GM13976 (cell line): Measurements from ENCODE around the gene HARS1.
"Not testable (repeated sequence)": the region's sequence is repeated elsewhere in the genome, so short reads cannot be mapped to it uniquely, and the experiment has no call there.

Source experiments
- DNase-seq: peaks from one replicate; pipeline ENCODE4 v3.0.0; 2012; ENCODE audit warnings: low spot score
- CTCF ChIP-seq: IDR thresholded peaks from 2 replicates; pipeline ENCODE4 v1.5.1; 2012; ENCODE audit warnings: borderline replicate concordance, mild to moderate bottlenecking; ENCODE audit not compliant: insufficient read depth; ENCODE audit errors: extremely low read depth, missing control alignments, control extremely low read depth
- in situ Hi-C: fragments of 300-500 bp; cut with MboI; formaldehyde crosslinking; loops from one replicate; pipeline ENCODE4 v1.12.0; 2022; ENCODE audit warnings: low sequenced_read_pairs, mixed read lengths, inconsistent platforms; ENCODE audit not compliant: unreplicated experiment

The HARS1 gene

GRCh38 chr5:140631831-140632365, 59.3 kb downstream of the HARS1 start:
- in situ Hi-C loops: loop anchor here (5.0 kb wide), 1 partner anchor 265 kb away; no protein-coding TSS in a partner anchor
- no peak for TF ChIP-seq CTCF
- peak; percentile 48 for DNase-seq

- no peak for TF ChIP-seq CTCF
- in situ Hi-C loops: loop anchor here (5.0 kb wide), 1 partner anchor 264 kb away; no protein-coding TSS in a partner anchor
- DNase-seq: no peak
Observed at GRCh38 chr5:140631036-140631417, 60.1 kb downstream of the HARS1 start.

GRCh38 chr5:140630292-140631035, 60.7 kb downstream of the HARS1 start:
- in situ Hi-C loops: loop anchor here (5.0 kb wide), 1 partner anchor 263 kb away; no protein-coding TSS in a partner anchor
- TF ChIP-seq CTCF: no peak
- no peak for DNase-seq

DNA sequence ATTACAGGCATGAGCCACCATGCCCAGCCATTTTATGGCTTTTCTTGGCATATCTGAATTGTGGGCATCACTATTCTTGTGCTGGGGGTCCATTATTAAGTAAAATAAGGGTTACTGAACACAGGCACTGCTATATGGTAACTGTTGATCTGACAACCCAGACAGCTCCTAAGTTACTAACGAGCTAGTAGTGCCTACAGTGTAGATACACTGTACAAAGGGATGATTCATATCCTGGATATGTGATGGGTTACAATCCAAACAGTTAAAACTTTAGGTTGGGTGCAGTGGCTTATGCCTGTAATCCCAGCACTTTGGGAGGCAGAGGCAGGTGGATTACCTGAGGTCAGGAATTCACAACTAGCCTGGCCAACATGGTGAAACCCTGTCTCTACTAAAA, 62.5 kb downstream of the HARS1 start:
- in situ Hi-C loops: no loop called here
- no peak for DNase-seq
- TF ChIP-seq CTCF: no peak

- no peak for DNase-seq
- in situ Hi-C loops: no loop called here
- no peak for TF ChIP-seq CTCF
Observed at GRCh38 chr5:140627972-140628371, 63.2 kb downstream of the HARS1 start.

- DNase-seq, in situ Hi-C loops: not testable (repeated sequence)
Observed at GRCh38 chr5:140624886-140625285, 66.3 kb downstream of the HARS1 start.
